HG02885 (cell line): Measurements from ENCODE around the gene SLC43A1.
A peak's percentile ranks its signal among the peaks of the same experiment; 100 is the strongest.
"Not testable (repeated sequence)": the region's sequence is repeated elsewhere in the genome, so short reads cannot be mapped to it uniquely, and the experiment has no call there.

Experiments
- ATAC-seq: cut with Tn5 transposase; IDR thresholded peaks from one replicate; pipeline ENCODE4 v1.9.1; 2021; ENCODE audit warnings: mild to moderate bottlenecking; ENCODE audit not compliant: unreplicated experiment, poor library complexity

SLC43A1 gene

GRCh38 chr11:57463671-57464538 lies 51.6 kb downstream of the SLC43A1 start:
- ATAC-seq = no peak

- ATAC-seq = no peak
Observed at GRCh38 chr11:57462597-57462996, 52.9 kb downstream of the SLC43A1 start.

GRCh38 chr11:57461841-57462489 lies 53.5 kb downstream of the SLC43A1 start:
- no peak for ATAC-seq

- peak; percentile 7 for ATAC-seq
Observed at GRCh38 chr11:57460758-57461749, 54.4 kb downstream of the SLC43A1 start.

GRCh38 chr11:57460022-57460757 lies 55.3 kb downstream of the SLC43A1 start, which contains the start of gene RTN4RL2:
TSS of gene RTN4RL2 (plus strand) at chr11:57460528. CDS start at chr11:57460866, 338 bp downstream.
- peak; percentile 37 for ATAC-seq

GRCh38 chr11:57459164-57460021 lies 56.1 kb downstream of the SLC43A1 start:
- ATAC-seq = no peak

- ATAC-seq = no peak
Observed at GRCh38 chr11:57458410-57459163, 56.9 kb downstream of the SLC43A1 start.

GRCh38 chr11:57458060-57458409 lies 57.5 kb downstream of the SLC43A1 start:
- no peak for ATAC-seq

GRCh38 chr11:57457643-57458023 lies 57.9 kb downstream of the SLC43A1 start:
- peak; percentile 30 for ATAC-seq

- peak; percentile 80 for ATAC-seq
Observed at GRCh38 chr11:57456960-57457642, 58.4 kb downstream of the SLC43A1 start.

GRCh38 chr11:57453543-57454177 lies 61.8 kb downstream of the SLC43A1 start:
- no peak for ATAC-seq

- no peak for ATAC-seq
Observed at GRCh38 chr11:57446055-57446454, 69.4 kb downstream of the SLC43A1 start.

- not testable (repeated sequence) for ATAC-seq
Observed at GRCh38 chr11:57445122-57445394, 70.4 kb downstream of the SLC43A1 start.

GRCh38 chr11:57444362-57445121 lies 71.0 kb downstream of the SLC43A1 start:
- ATAC-seq = no peak

GRCh38 chr11:57440744-57441414 lies 74.6 kb downstream of the SLC43A1 start:
- no peak for ATAC-seq

GRCh38 chr11:57439786-57440185 lies 75.7 kb downstream of the SLC43A1 start:
- ATAC-seq = no peak
